CD4-positive, alpha-beta T cell treated with Interferon alpha-2 for 1 hour (primary cell): ENCODE data around the gene SLC1A2.

Source experiments
- DNase-seq, 2 donors: peaks; one replicate each; pipeline ENCODE4 v3.0.0-alpha.2; 2020 to 2022

SLC1A2 gene

GRCh38 chr11:35323076-35323868 is 96.1 kb downstream of the SLC1A2 start:
- no peak for DNase-seq

DNA sequence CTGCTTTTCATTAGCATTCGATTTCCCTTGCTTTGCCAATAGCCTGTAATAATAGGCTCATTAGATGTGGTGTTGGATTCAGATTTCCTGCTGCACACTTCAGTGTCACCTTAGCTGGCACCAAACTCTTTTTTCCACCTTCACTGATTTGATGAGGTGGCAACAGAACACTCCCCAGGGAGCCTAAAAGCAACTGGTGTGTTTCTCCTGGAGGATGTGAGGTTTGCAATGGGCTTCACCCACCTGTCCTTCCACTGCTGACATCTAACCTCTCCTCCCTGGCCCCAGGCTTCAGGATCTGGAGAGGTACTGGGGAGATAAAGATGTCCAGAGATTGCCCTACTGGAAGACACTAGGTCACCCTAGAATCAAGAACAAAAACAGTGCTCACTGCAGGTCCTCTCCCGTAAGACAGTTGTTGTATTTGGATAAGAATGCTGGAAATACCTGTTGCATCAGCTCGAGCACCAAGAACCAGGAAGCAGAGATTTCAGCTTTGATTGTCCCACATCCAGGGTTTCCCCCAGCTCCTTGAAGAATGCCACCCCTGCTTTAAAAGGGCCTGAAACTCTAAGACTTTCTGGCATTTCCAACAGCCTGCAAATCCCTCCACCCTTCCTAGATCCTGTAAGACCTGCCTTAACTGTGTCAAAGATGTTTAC is 96.9 kb downstream of the SLC1A2 start:
- DNase-seq: no peak

DNA sequence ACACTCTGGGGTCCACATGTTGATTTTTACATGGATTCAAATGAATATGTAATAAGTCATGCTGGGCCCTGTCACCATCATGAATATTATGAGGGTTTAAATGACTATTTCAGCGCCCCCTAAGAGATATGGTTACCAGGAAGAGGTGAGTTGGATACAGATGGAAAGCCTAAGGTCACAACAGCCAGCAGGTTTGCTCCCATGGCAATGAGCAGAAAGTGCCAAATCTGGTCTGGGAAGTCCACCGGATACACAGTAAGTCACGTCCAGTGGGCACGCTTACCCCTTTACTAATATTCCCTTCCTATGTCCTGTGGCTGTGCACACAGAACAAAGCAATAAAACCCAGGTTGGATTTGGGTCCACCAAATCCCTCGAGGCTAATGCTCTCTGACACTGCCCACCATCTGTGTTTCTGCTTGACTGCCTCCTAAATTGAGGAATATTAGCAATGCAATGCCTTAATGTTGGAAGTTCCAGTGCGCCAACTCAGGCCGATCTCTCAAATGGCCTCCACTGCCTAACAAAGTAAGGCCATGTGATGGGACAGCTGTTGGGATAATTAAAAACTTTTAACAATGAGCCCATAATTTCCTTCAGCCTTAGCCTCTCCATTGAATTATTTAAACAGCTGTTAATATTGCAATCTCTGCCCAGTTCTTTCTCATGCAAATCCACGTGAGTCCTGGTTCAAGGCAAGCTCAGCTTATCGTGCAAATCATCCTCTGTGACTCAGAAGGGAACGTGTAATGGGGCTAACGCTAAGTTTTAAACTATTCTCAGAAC is 97.6 kb downstream of the SLC1A2 start:
- DNase-seq: no peak

DNA sequence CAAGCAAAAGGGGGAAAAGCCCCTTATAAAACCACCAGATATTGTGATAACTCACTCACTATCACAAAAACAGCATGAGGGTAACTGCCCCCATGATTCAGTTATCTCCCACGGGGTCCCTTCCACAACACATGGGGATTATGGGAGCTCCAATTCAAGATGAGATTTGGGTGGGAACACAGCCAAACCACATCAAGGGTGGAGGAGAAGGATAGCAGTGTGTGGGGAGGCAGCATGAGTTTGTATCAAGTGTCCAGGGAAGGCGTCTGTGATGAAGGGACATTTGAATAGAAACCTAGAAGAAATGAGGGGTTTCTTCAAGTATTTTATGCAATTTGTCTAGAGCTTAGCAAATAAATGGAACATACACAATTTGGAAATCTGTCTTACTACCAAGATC is 98.2 kb downstream of the SLC1A2 start:
- DNase-seq: no peak

GRCh38 chr11:35318977-35319925 is 100.1 kb downstream of the SLC1A2 start:
- no peak for DNase-seq

DNA sequence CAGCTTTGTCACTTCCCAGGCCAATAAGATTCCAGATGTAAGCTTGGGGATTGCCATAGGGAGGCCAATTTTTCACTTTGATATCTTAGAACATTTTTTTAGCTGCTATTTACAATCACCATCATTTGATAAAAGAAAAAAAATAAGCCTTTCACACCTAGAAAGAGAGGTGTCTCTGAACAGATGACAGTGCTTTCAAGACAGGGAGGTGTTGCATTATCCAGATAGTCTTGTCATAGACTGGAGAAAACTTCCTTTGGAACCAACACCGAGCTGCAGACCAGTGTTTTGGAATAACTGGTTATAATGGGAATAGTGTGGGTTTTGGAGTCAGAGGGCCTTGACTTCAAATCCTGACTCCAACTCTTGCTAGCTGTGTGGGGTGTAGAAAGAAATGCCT is 101.0 kb downstream of the SLC1A2 start:
- DNase-seq: no peak

DNA sequence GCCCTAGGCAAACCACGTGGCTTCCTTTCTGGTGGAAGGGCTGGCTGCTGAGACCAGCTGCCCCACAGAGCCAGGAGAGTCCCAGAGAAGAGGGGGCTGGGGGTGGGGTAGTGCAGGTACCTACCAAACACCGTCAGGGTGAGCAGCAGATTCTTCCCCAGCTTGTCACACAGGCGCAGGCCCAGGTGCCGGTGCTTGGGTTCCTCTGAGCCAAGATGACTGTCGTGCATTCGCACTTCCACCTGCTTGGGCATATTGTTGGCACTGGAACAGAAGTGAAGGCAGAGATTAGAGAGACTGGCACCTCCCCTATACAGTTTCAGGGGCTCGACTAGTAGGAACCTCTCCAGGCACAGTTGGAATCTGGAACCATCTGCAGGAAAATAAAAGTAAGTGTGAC is 102.1 kb downstream of the SLC1A2 start:
- no peak for DNase-seq

DNA sequence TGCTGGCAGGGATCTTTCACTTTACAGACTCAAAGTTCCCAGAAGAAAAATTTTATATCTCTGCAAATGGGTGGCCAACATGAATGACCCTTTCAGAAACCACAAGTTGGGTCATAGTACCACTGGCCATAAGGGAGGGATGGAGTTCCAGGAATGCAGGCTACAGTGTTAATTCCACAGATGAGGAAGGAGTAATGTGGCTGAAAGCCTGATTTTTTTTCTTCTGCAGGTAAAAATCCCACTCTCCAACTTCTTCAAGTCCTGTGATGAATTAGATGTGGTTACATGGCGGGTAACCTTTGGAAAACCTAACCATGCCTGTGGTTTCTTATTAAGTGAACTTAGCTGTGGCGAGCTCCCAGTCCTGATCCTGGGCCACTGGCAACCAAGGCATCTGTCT is 103.2 kb downstream of the SLC1A2 start:
- DNase-seq: no peak

GRCh38 chr11:35313760-35314153 is 105.6 kb downstream of the SLC1A2 start:
- DNase-seq: no peak

DNA sequence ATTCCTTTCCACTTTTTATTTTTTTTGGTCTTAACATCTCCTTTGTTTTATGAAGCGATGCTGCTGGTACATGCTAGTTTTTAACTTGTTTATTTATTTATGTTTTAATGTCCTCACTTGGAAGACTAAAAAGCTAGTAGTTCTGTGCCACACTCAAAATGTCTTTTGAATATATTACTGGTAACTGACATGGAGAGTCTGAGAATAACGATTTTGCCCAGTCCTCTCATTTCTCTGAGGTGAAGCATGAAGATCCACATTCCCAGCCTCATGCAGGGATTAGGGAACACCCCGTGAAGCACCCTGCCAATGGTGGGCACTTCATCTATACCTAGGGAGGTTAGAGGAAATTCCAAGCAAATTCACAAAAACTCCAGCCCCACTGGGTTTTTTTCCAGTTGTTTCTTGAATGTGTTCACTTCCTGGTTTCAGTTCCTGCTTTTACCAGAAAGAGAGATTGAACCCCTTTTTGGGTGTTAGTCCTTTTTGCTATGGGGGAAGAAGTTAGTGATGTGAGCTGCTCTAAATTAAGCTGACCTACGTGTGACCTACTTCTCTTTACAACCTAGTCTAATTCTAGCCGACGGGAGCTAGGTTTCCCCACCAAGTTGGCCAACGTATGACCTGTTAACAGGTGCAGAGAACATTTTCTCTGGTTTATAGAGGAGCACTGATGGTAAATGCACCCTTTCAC is 106.1 kb downstream of the SLC1A2 start:
- DNase-seq: peak in 1 of 2 donors; percentile 39

- no peak for DNase-seq
These were observed 108.0 kb downstream of the SLC1A2 start for GRCh38 chr11:35311331-35311730.

DNA sequence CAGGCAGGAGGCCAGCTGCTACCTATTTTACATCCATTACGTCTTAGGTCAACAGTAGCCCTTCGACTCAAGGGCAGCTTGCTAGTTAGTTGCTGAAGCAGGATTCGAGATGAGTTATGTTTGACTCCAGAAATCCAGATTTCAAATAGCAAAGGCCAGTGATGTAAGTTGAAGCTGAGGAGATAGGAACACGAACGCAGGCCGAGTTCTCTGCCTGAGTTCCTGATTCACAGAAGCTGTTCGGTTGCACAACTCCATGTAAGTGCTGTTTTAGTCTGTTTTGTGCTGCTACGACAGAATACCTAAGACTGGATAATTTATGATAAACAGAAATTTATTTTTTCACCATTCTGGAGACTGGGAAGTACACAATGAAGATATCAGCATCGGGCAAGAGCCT is 111.2 kb downstream of the SLC1A2 start:
- peak in 1 of 2 donors; percentile 56 for DNase-seq

GRCh38 chr11:35307221-35307621 is 112.1 kb downstream of the SLC1A2 start:
- DNase-seq: no peak

- peak; percentile 55 to 66 for DNase-seq
These were observed 113.5 kb downstream of the SLC1A2 start for GRCh38 chr11:35305670-35306382.

DNA sequence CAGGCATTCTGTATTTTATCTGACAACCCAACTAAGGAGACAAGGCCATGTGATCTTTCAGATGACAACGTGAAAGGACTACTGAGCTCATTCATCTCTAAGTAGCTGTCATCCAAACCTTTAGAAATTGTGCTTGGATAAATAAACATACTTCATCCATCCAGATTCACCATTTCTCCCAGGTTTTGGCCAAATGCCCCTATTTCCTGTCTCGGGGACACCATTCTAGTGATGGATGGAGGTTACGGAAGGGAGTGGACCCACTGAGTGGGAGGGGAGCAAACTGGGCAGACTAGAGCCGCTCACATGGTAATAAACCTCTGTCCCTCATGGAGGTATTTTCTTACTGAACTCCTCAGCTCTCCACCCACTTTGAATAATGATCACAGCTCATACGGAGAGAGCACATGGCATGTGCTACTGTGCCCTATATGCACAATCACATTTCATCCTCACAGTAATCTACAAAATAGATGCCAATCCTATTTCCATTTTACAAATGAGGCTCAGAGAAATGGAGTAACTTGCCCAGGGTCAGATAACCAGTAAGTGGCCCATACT is 114.4 kb downstream of the SLC1A2 start:
- DNase-seq: no peak

- DNase-seq: peak; percentile 16 to 31
These were observed 115.0 kb downstream of the SLC1A2 start for GRCh38 chr11:35304386-35304775.

DNA sequence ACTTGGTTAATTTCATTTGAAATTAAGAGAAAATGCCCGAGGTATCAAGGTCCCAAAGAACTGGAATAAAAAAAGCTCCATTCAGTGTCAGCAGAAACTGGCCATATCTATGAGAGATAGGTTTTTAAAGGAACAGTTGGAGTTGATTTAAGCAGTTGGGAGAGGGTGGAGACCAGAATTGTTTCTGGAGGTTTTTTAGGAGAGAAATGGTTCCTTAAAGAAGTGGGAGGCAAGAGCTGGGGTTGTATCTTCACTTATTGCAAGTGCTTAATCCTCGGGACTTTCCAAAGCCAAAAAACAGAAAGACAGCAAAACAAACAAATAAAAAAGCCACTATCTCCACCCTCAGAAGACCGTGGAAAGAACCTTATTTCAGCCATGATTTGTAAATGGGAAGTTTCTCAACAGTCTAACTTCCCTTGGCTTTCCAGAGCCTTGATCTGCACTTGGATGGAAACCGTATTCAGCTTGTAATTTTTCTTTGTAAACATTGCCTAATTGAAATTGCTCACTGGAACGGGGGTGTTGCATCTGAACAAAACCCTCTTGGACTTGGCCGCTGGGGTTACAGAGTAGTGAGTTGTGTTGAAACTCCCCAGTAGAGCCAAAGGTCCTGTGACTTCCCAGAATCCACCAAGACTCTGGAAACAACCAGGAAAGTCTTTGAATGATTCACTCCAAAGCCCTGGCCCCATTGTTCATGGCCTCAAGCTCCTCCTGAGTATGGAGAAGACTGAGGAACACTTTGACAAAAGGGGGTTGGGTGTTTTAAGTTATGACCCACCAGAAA is 115.6 kb downstream of the SLC1A2 start:
- peak; percentile 12 to 74 for DNase-seq

- DNase-seq: no peak
These were observed 117.0 kb downstream of the SLC1A2 start for GRCh38 chr11:35302398-35302797.

DNA sequence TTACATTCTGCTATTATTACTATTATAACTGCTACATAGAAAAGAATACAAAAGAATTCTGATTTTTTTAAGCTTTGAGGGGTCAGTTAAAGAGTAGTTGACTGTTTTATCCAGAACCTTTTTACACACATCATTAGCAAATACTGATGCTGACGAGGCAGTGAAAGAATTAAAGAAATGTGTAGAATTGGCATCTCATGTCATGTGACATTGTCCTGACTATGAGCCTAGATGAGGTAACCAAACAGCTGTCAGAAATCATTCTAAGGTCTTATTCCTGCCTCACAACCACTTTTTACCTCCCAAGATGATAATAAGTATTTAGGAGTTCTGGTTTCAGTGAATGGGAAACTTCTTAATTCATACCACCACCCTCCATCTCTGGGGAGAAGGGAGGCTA is 121.0 kb downstream of the SLC1A2 start:
- DNase-seq: no peak

GRCh38 chr11:35295751-35296150 is 123.6 kb downstream of the SLC1A2 start:
- no peak for DNase-seq
